Lung (tissue), 12 donors: ENCODE data around the gene CDC37L1. TPM values are rescaled to one million over a fixed set of nuclear protein-coding genes. Genes with fewer than 3 reads are reported as not detected.

ENCODE experiments used
- ATAC-seq: fragments of 200-7000 bp; cut with Tn5 transposase; one replicate; pipeline ENCODE4 v1.9.1; 2020; ENCODE audit warnings: moderate number of reproducible peaks; ENCODE audit not compliant: insufficient read depth, low FRiP score
- DNase-seq, 3 donors: peaks; one replicate each; pipeline ENCODE4 v3.0.0-alpha.2; 2013 to 2017
- H3K27ac ChIP-seq, 2 donors: one replicate each; pipeline ENCODE4 v1.5.1; 2013; ENCODE audit warnings: mild to moderate bottlenecking in 2 of 2, moderate library complexity in 2 of 2, control low read depth in 1 of 2, inconsistent platforms in 1 of 2, low read depth in 1 of 2, low read length in 1 of 2
- H3K27me3 ChIP-seq, 3 donors: one replicate each; pipeline ENCODE4 v1.5.1; 2013; ENCODE audit warnings: low read length in 2 of 3; ENCODE audit not compliant: control insufficient read depth in 3 of 3, insufficient read depth in 3 of 3
- H3K36me3 ChIP-seq, 4 donors: one replicate each; pipeline ENCODE4 v1.5.1; 2013; ENCODE audit warnings: low read length in 4 of 4, mild to moderate bottlenecking in 1 of 4, moderate library complexity in 1 of 4; ENCODE audit not compliant: control insufficient read depth in 4 of 4, insufficient read depth in 4 of 4
- H3K4me1 ChIP-seq, 5 donors: one replicate each; pipeline ENCODE4 v1.5.1; 2013; ENCODE audit warnings: low read length in 5 of 5, mild to moderate bottlenecking in 2 of 5, moderate library complexity in 1 of 5; ENCODE audit not compliant: control insufficient read depth in 5 of 5, insufficient read depth in 5 of 5
- H3K4me3 ChIP-seq: one replicate; pipeline ENCODE4 v1.5.1; 2013; ENCODE audit warnings: mild to moderate bottlenecking, control low read depth, moderate library complexity
- H3K9ac ChIP-seq, 2 donors: one replicate each; pipeline ENCODE4 v1.5.1; 2013; ENCODE audit warnings: low read length in 2 of 2, control low read depth in 1 of 2; ENCODE audit not compliant: insufficient read depth in 1 of 2
- H3K9me3 ChIP-seq, 4 donors: one replicate each; pipeline ENCODE4 v1.5.1; 2013; ENCODE audit warnings: low read length in 3 of 4, mild to moderate bottlenecking in 1 of 4, moderate library complexity in 1 of 4; ENCODE audit not compliant: control insufficient read depth in 4 of 4, insufficient read depth in 3 of 4
- CTCF ChIP-seq: IDR thresholded peaks from 2 replicates; pipeline ENCODE4 v1.5.1; 2012; ENCODE audit warnings: mild to moderate bottlenecking; ENCODE audit errors: control extremely low read depth, extremely low read depth
- WGBS, 2 donors: extraction: QIAGEN DNeasy Blood & Tissue Kit; methylation state at CpG; one replicate each; pipeline ENCODE4 v1.1.7; 2013; 5-methylcytosine and 5-hydroxymethylcytosine counted together
- polyA plus RNA-seq, 2 donors: library from polyadenylated mRNA; stranded (reverse); fragments of 200-250 nt; gene quantifications; one replicate each; pipeline ENCODE4 v1.2.1, GENCODE V29; 2013
- total RNA-seq, 2 donors: library from RNA; depleted of rRNA in 1 of 2; stranded (reverse); fragments of >200 nt in 1 of 2; gene quantifications; one replicate each; pipeline ENCODE4 v1.2.1, GENCODE V29; 2014 to 2021
- donor health status: control.
- donor health status: control.
- donor health status: Bipolar disorder and iron deficiency.
- donor health status: healthy.
- donor health status: DM: yes; HTN: yes; CAD: no.

CDC37L1 gene
- total and polyA plus RNA-seq, 4 donors, result 9.3 to 30.7 (median 14.1) TPM

- Histone ChIP-seq H3K27me3 (no peaks in the 10 kb centered on the region), H3K4me3 (peak within 1 kb of the TSS; percentile 50), H3K9ac (peak within 1 kb of the TSS; percentile 26 to 92), H3K9me3 (no peaks in the 10 kb centered on the region), H3K4me1 (peaks cover 7 to 33% (median 8%) of the 10 kb centered on the region in 5 donors), H3K36me3 (no peaks in the 10 kb centered on the region), H3K27ac (peak within 1 kb of the TSS in 1 of 2 donors; percentile 87)
- WGBS, 2 donors, result 1% methylated on average over 36 of the region's 36 CpGs
- ATAC-seq (peak; percentile 50), DNase-seq (peak; percentile 75 to 87 (median 76))
- TF ChIP-seq CTCF, result no peak
Observed at GRCh38 chr9:4666042-4666699, 13.2 kb upstream of the CDC37L1 start, which contains the start of gene SPATA6L. TSS of gene SPATA6L (minus strand) at chr9:4666480. CDS start at chr9:4666250, 230 bp downstream.

GRCh38 chr9:4667681-4668080 lies 11.7 kb upstream of the CDC37L1 start:
- H3K36me3 ChIP-seq, result no peaks in the 10 kb centered on the region
- no peak overlapping the region for H3K27ac ChIP-seq
- H3K9me3 ChIP-seq, result no peaks in the 10 kb centered on the region
- H3K27me3 ChIP-seq, result no peaks in the 10 kb centered on the region
- H3K9ac ChIP-seq, result no peak overlapping the region
- no peak for TF ChIP-seq CTCF
- 95 to 98% methylated on average over 1 of the region's 1 CpG for WGBS, 2 donors
- no peak overlapping the region for H3K4me3 ChIP-seq
- H3K4me1 ChIP-seq, result peaks cover 6 to 24% (median 8%) of the 10 kb centered on the region in 5 donors
- ATAC-seq (no peak), DNase-seq (no peak)

- ATAC-seq (no peak), DNase-seq (no peak)
- Histone ChIP-seq H3K36me3 (no peaks in the 10 kb centered on the region), H3K9me3 (no peaks in the 10 kb centered on the region), H3K9ac (no peak overlapping the region), H3K4me3 (no peak overlapping the region), H3K4me1 (peaks cover 0 to 16% (median 2%) of the 10 kb centered on the region in 5 donors), H3K27ac (no peak overlapping the region), H3K27me3 (no peaks in the 10 kb centered on the region)
- WGBS, 2 donors, result 83 to 84% methylated on average over 2 of the region's 2 CpGs
- TF ChIP-seq CTCF, result no peak
Observed at GRCh38 chr9:4668604-4669003, 10.8 kb upstream of the CDC37L1 start.
